Fibroblast of peridontal ligament (primary cell): ENCODE results near the gene LKAAEAR1.

Source experiments
- DNase-seq: peaks from one replicate; pipeline ENCODE4 v3.0.0-alpha.2; 2010; ENCODE audit errors: extremely low read depth

Gene LKAAEAR1

GRCh38 chr20:64079273-64080012 is 4.8 kb downstream of the LKAAEAR1 start, which contains the start of gene RGS19:
Gene RGS19, minus strand, starts transcription at chr20:64079518. Its CDS starts 2,632 bp downstream, at chr20:64076886.
- DNase-seq: peak; percentile 40

GRCh38 chr20:64078934-64079272 is 5.3 kb downstream of the LKAAEAR1 start:
- no peak for DNase-seq

- no peak for DNase-seq
These were observed 6.2 kb downstream of the LKAAEAR1 start for GRCh38 chr20:64077876-64078551.

- DNase-seq: no peak
These were observed 6.7 kb downstream of the LKAAEAR1 start for GRCh38 chr20:64077541-64077875.

- DNase-seq: no peak
These were observed 7.1 kb downstream of the LKAAEAR1 start for GRCh38 chr20:64077094-64077493.

GRCh38 chr20:64076061-64076997 is 7.9 kb downstream of the LKAAEAR1 start:
- no peak for DNase-seq

- DNase-seq: no peak
These were observed 8.6 kb downstream of the LKAAEAR1 start for GRCh38 chr20:64075556-64075955.

- no peak for DNase-seq
These were observed 9.2 kb downstream of the LKAAEAR1 start for GRCh38 chr20:64074963-64075362.

- DNase-seq: no peak
These were observed 9.9 kb downstream of the LKAAEAR1 start for GRCh38 chr20:64074184-64074789.

- DNase-seq: no peak
These were observed 10.6 kb downstream of the LKAAEAR1 start for GRCh38 chr20:64073476-64074183.

- no peak for DNase-seq
These were observed 11.6 kb downstream of the LKAAEAR1 start for GRCh38 chr20:64072498-64073063.

GRCh38 chr20:64071341-64072332 is 12.6 kb downstream of the LKAAEAR1 start:
- no peak for DNase-seq

GRCh38 chr20:64070244-64070993 is 13.8 kb downstream of the LKAAEAR1 start:
- no peak for DNase-seq

- DNase-seq: no peak
These were observed 14.5 kb downstream of the LKAAEAR1 start for GRCh38 chr20:64069614-64070243.

GRCh38 chr20:64069209-64069613 is 15.0 kb downstream of the LKAAEAR1 start:
- no peak for DNase-seq

- DNase-seq: no peak
These were observed 15.6 kb downstream of the LKAAEAR1 start for GRCh38 chr20:64068386-64069208.

GRCh38 chr20:64067733-64068307 is 16.4 kb downstream of the LKAAEAR1 start:
- no peak for DNase-seq
